Hepatocyte (in vitro differentiated cells): ENCODE measurements around the gene FAM163A.

ENCODE experiments used
- CTCF ChIP-seq: fragments of 200-600 bp; sonication (generic); IDR thresholded peaks from 2 replicates; pipeline ENCODE4 v1.5.1; 2016; ENCODE audit warnings: antibody characterized with exemption, mild to moderate bottlenecking; ENCODE audit not compliant: poor library complexity
- EZH2 ChIP-seq: fragments of 200-600 bp; sonication (generic); IDR thresholded peaks from 2 replicates; pipeline ENCODE4 v1.6.1; 2016; ENCODE audit warnings: antibody characterized with exemption, mild to moderate bottlenecking, borderline replicate concordance
- EZH2phosphoT487 ChIP-seq: fragments of 200-600 bp; sonication (generic); IDR thresholded peaks from one replicate; pipeline ENCODE4 v1.6.1; 2018; ENCODE audit warnings: antibody characterized with exemption, mild to moderate bottlenecking, low read depth, moderate library complexity; ENCODE audit not compliant: unreplicated experiment, severe bottlenecking

- TF ChIP-seq CTCF (no peak), EZH2 (no peak), EZH2phosphoT487 (no peak)
Measured at GRCh38 chr1:179856296-179856695, 113.2 kb downstream of the FAM163A start.
